Neural progenitor cell (in vitro differentiated cells): ENCODE measurements around the gene WSCD2. TPM values are rescaled to one million over a fixed set of nuclear protein-coding genes. Genes with fewer than 3 reads are reported as not detected.

Experiments used
- DNase-seq: peaks from one replicate; pipeline ENCODE4 v3.0.0-alpha.2; 2016; ENCODE audit warnings: low spot score
- H2AFZ ChIP-seq: fragments of 200-600 bp; sonication (generic); replicated peaks from 2 replicates; pipeline ENCODE4 v1.6.1; 2016; ENCODE audit warnings: antibody characterized with exemption
- H3F3A ChIP-seq: fragments of 200-600 bp; sonication (generic); 2 replicates; pipeline ENCODE4 v1.6.1; 2016; ENCODE audit warnings: antibody characterized with exemption, low read depth
- H3K27ac ChIP-seq: fragments of 200-600 bp; sonication (generic); 2 replicates; pipeline ENCODE4 v1.5.1; 2016; ENCODE audit warnings: mild to moderate bottlenecking
- H3K27me3 ChIP-seq: fragments of 200-600 bp; sonication (generic); 2 replicates; pipeline ENCODE4 v1.6.1; 2016; ENCODE audit warnings: mild to moderate bottlenecking, moderate library complexity
- H3K36me3 ChIP-seq: fragments of 200-600 bp; sonication (generic); 2 replicates; pipeline ENCODE4 v1.5.1; 2016
- H3K4me1 ChIP-seq: fragments of 200-600 bp; sonication (generic); 2 replicates; pipeline ENCODE4 v1.6.1; 2016; ENCODE audit warnings: mixed run types
- H3K4me2 ChIP-seq: fragments of 200-600 bp; sonication (generic); 2 replicates; pipeline ENCODE4 v1.6.1; 2016
- H3K4me3 ChIP-seq: fragments of 200-600 bp; sonication (generic); 2 replicates; pipeline ENCODE4 v1.5.1; 2016
- H3K79me2 ChIP-seq: fragments of 200-600 bp; sonication (generic); 2 replicates; pipeline ENCODE4 v1.6.1; 2016; ENCODE audit warnings: low read depth
- H3K9ac ChIP-seq: fragments of 200-600 bp; sonication (generic); 2 replicates; pipeline ENCODE4 v1.6.1; 2016
- H3K9me3 ChIP-seq: fragments of 200-600 bp; sonication (generic); 2 replicates; pipeline ENCODE4 v1.5.1; 2016; ENCODE audit warnings: low read depth
- H4K20me1 ChIP-seq: fragments of 200-600 bp; sonication (generic); 2 replicates; pipeline ENCODE4 v1.6.1; 2016; ENCODE audit warnings: low read depth
- H3K27ac Mint-ChIP-seq: 3 replicates; pipeline ENCODE4 v1.8.0; 2021; ENCODE audit warnings: mixed read lengths
- H3K27me3 Mint-ChIP-seq: 2 replicates; pipeline ENCODE4 v1.8.0; 2022; ENCODE audit warnings: low read depth, mild to moderate bottlenecking, inconsistent platforms, moderate library complexity, mixed read lengths; ENCODE audit not compliant: insufficient read depth
- H3K36me3 Mint-ChIP-seq: 3 replicates; pipeline ENCODE4 v1.8.0; 2021; ENCODE audit warnings: mixed read lengths
- H3K4me1 Mint-ChIP-seq: 3 replicates; pipeline ENCODE4 v1.8.0; 2021; ENCODE audit warnings: mixed read lengths
- H3K4me3 Mint-ChIP-seq: 3 replicates; pipeline ENCODE4 v1.8.0; 2021; ENCODE audit warnings: mild to moderate bottlenecking, moderate library complexity, mixed read lengths
- H3K9me3 Mint-ChIP-seq: 3 replicates; pipeline ENCODE4 v1.8.0; 2020; ENCODE audit warnings: mixed read lengths
- EZH2 ChIP-seq: fragments of 200-600 bp; sonication (generic); IDR thresholded peaks from 2 replicates; pipeline ENCODE4 v1.6.1; 2017; ENCODE audit warnings: antibody characterized with exemption, mild to moderate bottlenecking, moderate library complexity
- EZH2phosphoT487 ChIP-seq: fragments of 200-600 bp; sonication (generic); IDR thresholded peaks from 2 replicates; pipeline ENCODE4 v1.6.1; 2017; ENCODE audit warnings: antibody characterized with exemption
- total RNA-seq: library from RNA; depleted of rRNA; stranded (reverse); fragments of >200 nt; gene quantifications from 2 replicates; pipeline ENCODE4 v1.2.3, GENCODE V29; 2015; ENCODE audit warnings: low replicate concordance
- TF ChIP-seq, protein P1 (sequence below): fragments of 200-600 bp; sonication (generic); IDR thresholded peaks from 2 replicates; pipeline ENCODE4 v1.5.1; 2017; ENCODE audit warnings: antibody characterized with exemption, mild to moderate bottlenecking

Gene WSCD2
- total RNA-seq, 1 donor from 2014 or later, result 6.6 TPM

DNA sequence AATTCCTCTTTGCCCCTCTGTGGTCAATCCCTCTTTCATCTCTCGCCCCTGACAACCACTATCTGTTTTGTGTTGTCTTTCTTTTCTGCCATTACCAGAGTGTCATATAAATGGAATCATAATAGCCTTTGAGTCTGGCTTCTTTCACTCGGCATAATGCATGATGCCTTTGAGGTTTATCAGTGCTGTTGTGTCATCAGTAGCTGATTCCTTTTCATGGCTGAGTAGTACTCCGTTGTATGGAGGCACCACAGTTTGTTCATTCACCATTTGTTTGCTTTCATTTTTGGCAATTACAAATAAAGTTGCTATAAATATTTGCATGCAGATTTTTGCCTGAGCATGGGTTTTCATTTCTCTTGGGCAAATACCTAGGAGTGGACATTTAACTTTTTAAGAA lies 47.2 kb downstream of the WSCD2 start:
- Histone ChIP-seq H3K9me3 (no peaks in the 10 kb centered on the region), H3K4me3 (no peak overlapping the region), H3F3A (peaks cover 51% of the 10 kb centered on the region), H3K27me3 (no peaks in the 10 kb centered on the region), H3K4me1 (peaks cover 25% of the 10 kb centered on the region), H3K79me2 (no peaks in the 10 kb centered on the region), H2AFZ (no peak overlapping the region), H3K9ac (no peak overlapping the region), H3K36me3 (no peaks in the 10 kb centered on the region), H3K27ac (no peak overlapping the region), H3K4me2 (no peak overlapping the region), H4K20me1 (no peaks in the 10 kb centered on the region)
- Mint-ChIP-seq H3K36me3 (no peaks in the 10 kb centered on the region), H3K27me3 (peaks cover 4% of the 10 kb centered on the region), H3K4me3 (no peak overlapping the region), H3K9me3 (no peaks in the 10 kb centered on the region), H3K27ac (no peak overlapping the region), H3K4me1 (peaks cover 31% of the 10 kb centered on the region)
- TF ChIP-seq EZH2phosphoT487, result no peak
- TF ChIP-seq, protein P1, sequence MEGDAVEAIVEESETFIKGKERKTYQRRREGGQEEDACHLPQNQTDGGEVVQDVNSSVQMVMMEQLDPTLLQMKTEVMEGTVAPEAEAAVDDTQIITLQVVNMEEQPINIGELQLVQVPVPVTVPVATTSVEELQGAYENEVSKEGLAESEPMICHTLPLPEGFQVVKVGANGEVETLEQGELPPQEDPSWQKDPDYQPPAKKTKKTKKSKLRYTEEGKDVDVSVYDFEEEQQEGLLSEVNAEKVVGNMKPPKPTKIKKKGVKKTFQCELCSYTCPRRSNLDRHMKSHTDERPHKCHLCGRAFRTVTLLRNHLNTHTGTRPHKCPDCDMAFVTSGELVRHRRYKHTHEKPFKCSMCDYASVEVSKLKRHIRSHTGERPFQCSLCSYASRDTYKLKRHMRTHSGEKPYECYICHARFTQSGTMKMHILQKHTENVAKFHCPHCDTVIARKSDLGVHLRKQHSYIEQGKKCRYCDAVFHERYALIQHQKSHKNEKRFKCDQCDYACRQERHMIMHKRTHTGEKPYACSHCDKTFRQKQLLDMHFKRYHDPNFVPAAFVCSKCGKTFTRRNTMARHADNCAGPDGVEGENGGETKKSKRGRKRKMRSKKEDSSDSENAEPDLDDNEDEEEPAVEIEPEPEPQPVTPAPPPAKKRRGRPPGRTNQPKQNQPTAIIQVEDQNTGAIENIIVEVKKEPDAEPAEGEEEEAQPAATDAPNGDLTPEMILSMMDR, result no peak
- no peak for TF ChIP-seq EZH2
- no peak for DNase-seq

GRCh38 chr12:108177131-108177530 lies 48.0 kb downstream of the WSCD2 start:
- Histone ChIP-seq H4K20me1 (no peaks in the 10 kb centered on the region), H3K27me3 (no peaks in the 10 kb centered on the region), H3K4me2 (no peak overlapping the region), H3K9ac (no peak overlapping the region), H3K79me2 (no peaks in the 10 kb centered on the region), H3K4me3 (no peak overlapping the region), H3K4me1 (peaks cover 24% of the 10 kb centered on the region), H3K9me3 (no peaks in the 10 kb centered on the region), H3F3A (peaks cover 44% of the 10 kb centered on the region), H2AFZ (no peak overlapping the region), H3K27ac (no peak overlapping the region), H3K36me3 (no peaks in the 10 kb centered on the region)
- H3K4me3 Mint-ChIP-seq, result no peak overlapping the region
- no peaks in the 10 kb centered on the region for H3K9me3 Mint-ChIP-seq
- H3K27me3 Mint-ChIP-seq, result peaks cover 4% of the 10 kb centered on the region
- TF ChIP-seq EZH2phosphoT487, result no peak
- TF ChIP-seq, protein P1, result no peak
- TF ChIP-seq EZH2, result no peak
- H3K4me1 Mint-ChIP-seq, result peaks cover 31% of the 10 kb centered on the region
- no peak for DNase-seq
- H3K27ac Mint-ChIP-seq, result no peak overlapping the region
- no peaks in the 10 kb centered on the region for H3K36me3 Mint-ChIP-seq

DNA sequence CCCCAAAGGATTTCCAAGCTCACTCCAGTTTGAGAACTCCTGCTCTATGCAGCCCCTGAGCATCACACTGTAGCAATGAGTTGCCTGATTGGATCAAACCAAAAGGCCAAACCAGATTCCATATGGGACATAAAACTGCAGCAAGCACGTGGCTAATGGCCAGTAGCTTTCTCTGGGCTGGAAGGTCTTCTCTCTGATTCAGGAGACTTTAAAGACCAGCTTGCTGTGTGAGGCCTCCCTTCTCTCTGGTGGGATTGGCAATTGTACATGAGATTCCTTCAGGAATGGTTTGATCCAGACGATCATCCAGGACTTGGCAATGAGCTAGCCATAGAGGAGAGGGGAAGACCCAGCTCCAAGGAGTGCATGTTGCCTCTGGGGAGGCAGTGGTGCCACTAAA lies 50.2 kb downstream of the WSCD2 start:
- DNase-seq, result no peak
- no peak overlapping the region for H3K27ac Mint-ChIP-seq
- no peak overlapping the region for H3K4me3 ChIP-seq
- H3K27me3 ChIP-seq, result no peaks in the 10 kb centered on the region
- no peak overlapping the region for H3K9ac ChIP-seq
- TF ChIP-seq EZH2 (no peak), EZH2phosphoT487 (no peak)
- TF ChIP-seq, protein P1, result no peak
- no peak overlapping the region for H3K4me2 ChIP-seq
- no peaks in the 10 kb centered on the region for H3K36me3 Mint-ChIP-seq
- H3K79me2 ChIP-seq, result no peaks in the 10 kb centered on the region
- H4K20me1 ChIP-seq, result no peaks in the 10 kb centered on the region
- peaks cover 13% of the 10 kb centered on the region for H3K4me1 Mint-ChIP-seq
- no peaks in the 10 kb centered on the region for H3K9me3 Mint-ChIP-seq
- H3K4me3 Mint-ChIP-seq, result no peak overlapping the region
- H3F3A ChIP-seq, result peaks cover 25% of the 10 kb centered on the region
- no peaks in the 10 kb centered on the region for H3K9me3 ChIP-seq
- no peaks in the 10 kb centered on the region for H3K36me3 ChIP-seq
- peaks cover 10% of the 10 kb centered on the region for H3K4me1 ChIP-seq
- no peak overlapping the region for H2AFZ ChIP-seq
- H3K27ac ChIP-seq, result no peak overlapping the region
- H3K27me3 Mint-ChIP-seq, result peaks cover 4% of the 10 kb centered on the region
